IMR-90 (cell line): ENCODE measurements around the gene PDGFD.

Experiments
- BHLHE40 ChIP-seq: fragments of 150-350 bp; IDR thresholded peaks from 2 replicates; pipeline ENCODE4 v1.6.1; 2016; ENCODE audit warnings: mild to moderate bottlenecking, low read depth, low read length
- CTCF ChIP-seq: conservative IDR thresholded peaks from 2 replicates; pipeline ENCODE4 v1.5.1; 2012; ENCODE audit warnings: mild to moderate bottlenecking, low read depth, low read length, improper control_type of control experiment
- MAFK ChIP-seq: IDR thresholded peaks from 2 replicates; pipeline ENCODE4 v1.6.1; 2012; ENCODE audit warnings: low read depth, low read length, improper control_type of control experiment

DNA sequence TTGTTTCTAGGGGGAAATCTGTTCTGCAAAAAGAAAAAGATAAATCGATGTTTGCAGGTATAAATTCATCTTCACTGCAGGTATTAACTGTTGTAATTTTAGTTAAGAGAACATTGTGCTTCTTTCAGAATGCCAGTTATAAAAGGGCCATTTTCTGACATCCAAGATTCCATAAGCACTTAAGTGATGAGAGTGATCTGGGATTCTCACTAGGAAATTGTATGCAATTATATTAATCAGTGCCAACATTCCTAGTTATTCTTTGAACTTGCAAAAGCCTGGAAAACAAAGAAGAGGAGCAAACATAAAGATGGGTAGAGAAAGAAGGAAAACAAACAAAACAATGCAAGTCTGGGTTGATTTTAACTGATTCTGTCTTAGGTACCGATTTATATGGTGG, 122.2 kb downstream of the PDGFD start:
- TF ChIP-seq CTCF (no peak), BHLHE40 (no peak), MAFK (no peak)
